Mammary epithelial cell (primary cell): ENCODE results near the gene LIPA.

Source experiments
- EZH2 ChIP-seq: IDR thresholded peaks from 2 replicates; pipeline ENCODE4 v1.6.1; 2012; ENCODE audit warnings: low read length, inconsistent platforms, borderline replicate concordance
- TF ChIP-seq, protein P1 (sequence below), 2 donors: IDR thresholded peaks in 1 of 2; conservative IDR thresholded peaks in 1 of 2; 2 replicates each; pipeline ENCODE4 v1.5.1; 2011 to 2012; ENCODE audit warnings: inconsistent platforms in 2 of 2, low read length in 2 of 2, mild to moderate bottlenecking in 2 of 2, control low read depth in 1 of 2, low read depth in 1 of 2; ENCODE audit not compliant: insufficient read depth in 1 of 2; ENCODE audit errors: extremely low read depth in 1 of 2

DNA sequence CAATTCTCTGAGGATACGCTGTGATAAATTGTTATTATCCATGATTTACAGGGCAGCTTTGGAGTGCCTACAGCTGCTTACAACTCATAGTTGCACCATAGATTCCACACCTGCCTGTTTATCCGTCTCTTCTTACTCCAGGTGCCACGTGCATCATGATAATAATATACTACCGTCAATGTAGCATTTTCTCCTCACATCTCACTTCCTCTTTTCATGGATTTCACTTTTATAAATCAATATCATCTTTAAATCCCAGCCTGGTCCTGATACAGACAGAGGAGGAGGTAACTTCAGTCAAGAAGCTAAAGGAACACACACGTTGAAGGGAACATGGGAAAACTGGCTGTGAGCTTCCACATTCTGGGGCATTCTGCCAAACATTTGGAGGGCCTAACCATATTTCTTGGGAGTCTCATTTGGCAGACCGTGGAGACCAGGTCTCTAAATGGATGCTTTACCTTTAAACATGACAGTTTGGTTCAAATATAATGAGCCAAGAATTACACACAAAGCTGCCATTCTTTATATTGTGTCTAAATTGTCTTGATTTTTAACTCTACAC is 46.9 kb downstream of the LIPA start:
- TF ChIP-seq, protein P1, sequence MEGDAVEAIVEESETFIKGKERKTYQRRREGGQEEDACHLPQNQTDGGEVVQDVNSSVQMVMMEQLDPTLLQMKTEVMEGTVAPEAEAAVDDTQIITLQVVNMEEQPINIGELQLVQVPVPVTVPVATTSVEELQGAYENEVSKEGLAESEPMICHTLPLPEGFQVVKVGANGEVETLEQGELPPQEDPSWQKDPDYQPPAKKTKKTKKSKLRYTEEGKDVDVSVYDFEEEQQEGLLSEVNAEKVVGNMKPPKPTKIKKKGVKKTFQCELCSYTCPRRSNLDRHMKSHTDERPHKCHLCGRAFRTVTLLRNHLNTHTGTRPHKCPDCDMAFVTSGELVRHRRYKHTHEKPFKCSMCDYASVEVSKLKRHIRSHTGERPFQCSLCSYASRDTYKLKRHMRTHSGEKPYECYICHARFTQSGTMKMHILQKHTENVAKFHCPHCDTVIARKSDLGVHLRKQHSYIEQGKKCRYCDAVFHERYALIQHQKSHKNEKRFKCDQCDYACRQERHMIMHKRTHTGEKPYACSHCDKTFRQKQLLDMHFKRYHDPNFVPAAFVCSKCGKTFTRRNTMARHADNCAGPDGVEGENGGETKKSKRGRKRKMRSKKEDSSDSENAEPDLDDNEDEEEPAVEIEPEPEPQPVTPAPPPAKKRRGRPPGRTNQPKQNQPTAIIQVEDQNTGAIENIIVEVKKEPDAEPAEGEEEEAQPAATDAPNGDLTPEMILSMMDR (conservative IDR thresholded peaks at IDR 0.05 in 1 of 2, IDR thresholded peaks at IDR 0.05 in 1 of 2; ENCODE audit: extremely low read depth in 1 of 2, insufficient read depth in 1 of 2, low read depth in 1 of 2, low read length in 2 of 2) = no peak
- TF ChIP-seq EZH2 = no peak
